Measurements from ENCODE around the gene LYZL1.

The LYZL1 gene

GRCh38 chr10:29344073-29344820 lies 55.4 kb downstream of the LYZL1 start:
- H3K9ac ChIP-seq (ENCODE audit: low read length) = no peak overlapping the region
- H4K20me1 ChIP-seq (ENCODE audit: insufficient read depth, low read length) = no peaks in the 10 kb centered on the region
- 0 out of 2 replicates have a peak, but pooled peaks cover 5% of the 10 kb centered on the region for H3K9me3 ChIP-seq (ENCODE audit: low read length)
- no peaks in the 10 kb centered on the region for H3K27me3 ChIP-seq (ENCODE audit: insufficient read depth, low read length)
- no peak overlapping the region for H3K27ac ChIP-seq (ENCODE audit: low read depth, low read length, poor library complexity, severe bottlenecking)
- H3K4me2 ChIP-seq (ENCODE audit: low read length) = no peak overlapping the region
- no peaks in the 10 kb centered on the region for H3K36me3 ChIP-seq (ENCODE audit: insufficient read depth, low read length)
- no peaks in the 10 kb centered on the region for H3K4me1 ChIP-seq (ENCODE audit: insufficient read depth, low read length, severe bottlenecking)
- H3K79me2 ChIP-seq (ENCODE audit: insufficient read depth, low read length) = no peaks in the 10 kb centered on the region
- no peak overlapping the region for H3K4me3 ChIP-seq (ENCODE audit: low read depth, low read length, poor library complexity, severe bottlenecking)
- TF ChIP-seq EZH2 (IDR thresholded peaks at IDR 0.05; ENCODE audit: borderline replicate concordance, low read length) = no peak
- TF ChIP-seq, protein P1, sequence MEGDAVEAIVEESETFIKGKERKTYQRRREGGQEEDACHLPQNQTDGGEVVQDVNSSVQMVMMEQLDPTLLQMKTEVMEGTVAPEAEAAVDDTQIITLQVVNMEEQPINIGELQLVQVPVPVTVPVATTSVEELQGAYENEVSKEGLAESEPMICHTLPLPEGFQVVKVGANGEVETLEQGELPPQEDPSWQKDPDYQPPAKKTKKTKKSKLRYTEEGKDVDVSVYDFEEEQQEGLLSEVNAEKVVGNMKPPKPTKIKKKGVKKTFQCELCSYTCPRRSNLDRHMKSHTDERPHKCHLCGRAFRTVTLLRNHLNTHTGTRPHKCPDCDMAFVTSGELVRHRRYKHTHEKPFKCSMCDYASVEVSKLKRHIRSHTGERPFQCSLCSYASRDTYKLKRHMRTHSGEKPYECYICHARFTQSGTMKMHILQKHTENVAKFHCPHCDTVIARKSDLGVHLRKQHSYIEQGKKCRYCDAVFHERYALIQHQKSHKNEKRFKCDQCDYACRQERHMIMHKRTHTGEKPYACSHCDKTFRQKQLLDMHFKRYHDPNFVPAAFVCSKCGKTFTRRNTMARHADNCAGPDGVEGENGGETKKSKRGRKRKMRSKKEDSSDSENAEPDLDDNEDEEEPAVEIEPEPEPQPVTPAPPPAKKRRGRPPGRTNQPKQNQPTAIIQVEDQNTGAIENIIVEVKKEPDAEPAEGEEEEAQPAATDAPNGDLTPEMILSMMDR (IDR thresholded peaks at IDR 0.05; ENCODE audit: low read length) = no peak
- no peaks in the 10 kb centered on the region for H3K9me2 ChIP-seq (ENCODE audit: low read depth, low read length)
- H2AFZ ChIP-seq (ENCODE audit: low read length) = no peak overlapping the region
- no peaks in the 10 kb centered on the region for H3F3A ChIP-seq (ENCODE audit: insufficient read depth, low read length)

GRCh38 chr10:29345144-29345909 lies 56.5 kb downstream of the LYZL1 start:
- no peaks in the 10 kb centered on the region for H4K20me1 ChIP-seq (ENCODE audit: insufficient read depth, low read length)
- TF ChIP-seq, protein P1 (IDR thresholded peaks at IDR 0.05; ENCODE audit: low read length) = no peak
- no peak for TF ChIP-seq EZH2 (IDR thresholded peaks at IDR 0.05; ENCODE audit: borderline replicate concordance, low read length)
- no peak overlapping the region for H2AFZ ChIP-seq (ENCODE audit: low read length)
- H3K9me3 ChIP-seq (ENCODE audit: low read length) = 0 out of 2 replicates have a peak, but pooled peaks cover 5% of the 10 kb centered on the region
- H3K36me3 ChIP-seq (ENCODE audit: insufficient read depth, low read length) = no peaks in the 10 kb centered on the region
- no peaks in the 10 kb centered on the region for H3K27me3 ChIP-seq (ENCODE audit: insufficient read depth, low read length)
- no peak overlapping the region for H3K4me3 ChIP-seq (ENCODE audit: low read depth, low read length, poor library complexity, severe bottlenecking)
- H3F3A ChIP-seq (ENCODE audit: insufficient read depth, low read length) = no peaks in the 10 kb centered on the region
- H3K27ac ChIP-seq (ENCODE audit: low read depth, low read length, poor library complexity, severe bottlenecking) = no peak overlapping the region
- no peak overlapping the region for H3K9ac ChIP-seq (ENCODE audit: low read length)
- H3K4me1 ChIP-seq (ENCODE audit: insufficient read depth, low read length, severe bottlenecking) = no peaks in the 10 kb centered on the region
- H3K9me2 ChIP-seq (ENCODE audit: low read depth, low read length) = no peaks in the 10 kb centered on the region
- no peaks in the 10 kb centered on the region for H3K79me2 ChIP-seq (ENCODE audit: insufficient read depth, low read length)
- no peak overlapping the region for H3K4me2 ChIP-seq (ENCODE audit: low read length)

GRCh38 chr10:29345910-29346209 lies 57.0 kb downstream of the LYZL1 start:
- Histone ChIP-seq H3K4me1 (ENCODE audit: insufficient read depth, low read length, severe bottlenecking) (no peaks in the 10 kb centered on the region), H3K4me2 (ENCODE audit: low read length) (no peak overlapping the region)
- TF ChIP-seq, protein P1 (IDR thresholded peaks at IDR 0.05; ENCODE audit: low read length) = no peak
- no peak for TF ChIP-seq EZH2 (IDR thresholded peaks at IDR 0.05; ENCODE audit: borderline replicate concordance, low read length)

More at GRCh38 chr10:29345910-29346209, 57.0 kb downstream of the LYZL1 start:
- H3K27ac ChIP-seq (ENCODE audit: low read depth, low read length, poor library complexity, severe bottlenecking) = no peak overlapping the region
- H3K79me2 ChIP-seq (ENCODE audit: insufficient read depth, low read length) = no peaks in the 10 kb centered on the region
- no peak overlapping the region for H3K4me3 ChIP-seq (ENCODE audit: low read depth, low read length, poor library complexity, severe bottlenecking)
- H2AFZ ChIP-seq (ENCODE audit: low read length) = no peak overlapping the region
- no peak overlapping the region for H3K9ac ChIP-seq (ENCODE audit: low read length)
- no peaks in the 10 kb centered on the region for H3K9me2 ChIP-seq (ENCODE audit: low read depth, low read length)
- H3K9me3 ChIP-seq (ENCODE audit: low read length) = 0 out of 2 replicates have a peak, but pooled peaks cover 5% of the 10 kb centered on the region
- H3K36me3 ChIP-seq (ENCODE audit: insufficient read depth, low read length) = no peaks in the 10 kb centered on the region
- H3K27me3 ChIP-seq (ENCODE audit: insufficient read depth, low read length) = no peaks in the 10 kb centered on the region
- H4K20me1 ChIP-seq (ENCODE audit: insufficient read depth, low read length) = no peaks in the 10 kb centered on the region
- no peaks in the 10 kb centered on the region for H3F3A ChIP-seq (ENCODE audit: insufficient read depth, low read length)
